ENCODE results near the gene KRT17.
"Not testable (repeated sequence)": the region's sequence is repeated elsewhere in the genome, so short reads cannot be mapped to it uniquely, and the experiment has no call there.

KRT17 gene

DNA sequence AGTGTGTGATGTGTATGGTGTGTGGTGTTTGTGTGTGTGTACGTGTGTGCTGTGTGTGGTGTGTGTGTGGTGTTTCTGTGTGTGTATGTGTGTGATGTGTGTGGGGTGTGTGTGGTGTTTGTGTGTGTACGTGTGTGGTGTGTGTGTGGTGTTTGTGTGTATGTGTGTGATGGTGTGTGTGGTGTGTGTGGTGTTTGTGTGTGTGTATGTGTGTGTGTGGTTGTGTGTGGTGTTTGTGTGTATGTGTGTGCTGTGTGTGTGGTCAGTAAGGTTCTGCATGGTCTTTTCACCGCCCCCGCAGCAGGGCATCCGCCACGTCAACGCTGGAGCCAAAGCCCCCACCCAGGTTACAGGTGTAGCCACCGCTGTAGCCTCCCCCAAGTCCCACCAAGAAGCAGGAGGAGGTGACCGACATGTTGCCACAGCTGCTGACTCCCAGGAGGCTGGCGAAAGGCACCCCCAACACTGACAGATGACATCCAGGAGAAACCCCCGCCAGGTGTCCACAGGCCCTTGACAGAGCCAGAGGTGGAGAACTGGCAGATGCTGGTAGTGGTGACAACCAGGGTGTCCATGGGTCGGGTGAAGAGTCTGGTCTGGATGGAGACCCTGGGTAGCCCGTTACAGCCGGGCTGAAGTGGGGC is 9.3 kb upstream of the KRT17 start:
- no peak for DNase-seq

DNA sequence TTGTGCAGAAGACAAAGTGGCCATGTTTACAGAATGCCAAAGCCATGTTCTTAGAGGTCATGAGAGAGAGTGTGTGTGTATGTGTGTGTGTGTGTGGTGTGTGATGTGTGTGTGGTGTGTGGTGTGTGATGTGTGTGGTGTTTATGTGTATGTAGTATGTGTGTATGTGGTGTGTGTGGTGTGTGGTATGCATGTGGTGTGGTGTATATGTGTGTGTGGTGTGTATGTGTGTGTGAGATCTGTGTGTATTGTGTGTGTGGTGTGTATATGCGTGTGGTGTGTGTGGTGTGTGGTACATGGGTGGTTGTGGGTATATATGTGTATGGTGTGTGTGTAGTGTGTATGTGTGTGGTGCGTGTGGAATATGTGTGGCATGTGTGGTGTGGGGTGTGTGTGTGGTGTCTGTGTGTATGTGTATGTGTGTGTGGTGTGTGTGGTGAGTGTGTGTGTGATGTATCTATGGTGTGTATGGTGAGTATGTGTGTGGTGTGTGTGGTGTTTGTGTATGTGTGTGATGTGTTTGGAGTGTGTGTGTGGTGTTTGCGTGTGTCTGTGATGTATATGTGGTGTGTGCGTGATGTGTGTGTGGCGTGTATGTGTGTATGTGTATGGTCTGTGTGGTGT is 8.2 kb upstream of the KRT17 start:
- DNase-seq = no peak

DNA sequence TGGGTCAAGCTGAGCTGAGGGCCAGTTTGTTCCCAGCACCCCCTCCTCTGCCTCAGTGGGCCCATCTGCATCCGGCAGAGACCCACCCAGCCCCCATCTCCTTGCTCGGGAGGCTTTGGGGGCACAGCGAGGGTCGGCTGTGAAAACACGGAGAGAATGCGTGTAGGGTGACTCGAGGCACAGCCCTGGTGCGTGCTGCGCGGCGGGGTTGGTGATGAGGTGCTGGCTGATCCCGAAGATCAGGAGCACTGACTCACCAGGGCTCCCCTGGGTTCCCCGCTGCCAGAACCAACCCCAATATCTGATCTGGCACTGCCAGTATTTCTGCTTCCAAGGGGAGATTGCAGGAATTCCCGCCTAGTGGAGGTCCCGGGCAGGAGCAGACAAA is 7.5 kb upstream of the KRT17 start:
- no peak for DNase-seq

DNA sequence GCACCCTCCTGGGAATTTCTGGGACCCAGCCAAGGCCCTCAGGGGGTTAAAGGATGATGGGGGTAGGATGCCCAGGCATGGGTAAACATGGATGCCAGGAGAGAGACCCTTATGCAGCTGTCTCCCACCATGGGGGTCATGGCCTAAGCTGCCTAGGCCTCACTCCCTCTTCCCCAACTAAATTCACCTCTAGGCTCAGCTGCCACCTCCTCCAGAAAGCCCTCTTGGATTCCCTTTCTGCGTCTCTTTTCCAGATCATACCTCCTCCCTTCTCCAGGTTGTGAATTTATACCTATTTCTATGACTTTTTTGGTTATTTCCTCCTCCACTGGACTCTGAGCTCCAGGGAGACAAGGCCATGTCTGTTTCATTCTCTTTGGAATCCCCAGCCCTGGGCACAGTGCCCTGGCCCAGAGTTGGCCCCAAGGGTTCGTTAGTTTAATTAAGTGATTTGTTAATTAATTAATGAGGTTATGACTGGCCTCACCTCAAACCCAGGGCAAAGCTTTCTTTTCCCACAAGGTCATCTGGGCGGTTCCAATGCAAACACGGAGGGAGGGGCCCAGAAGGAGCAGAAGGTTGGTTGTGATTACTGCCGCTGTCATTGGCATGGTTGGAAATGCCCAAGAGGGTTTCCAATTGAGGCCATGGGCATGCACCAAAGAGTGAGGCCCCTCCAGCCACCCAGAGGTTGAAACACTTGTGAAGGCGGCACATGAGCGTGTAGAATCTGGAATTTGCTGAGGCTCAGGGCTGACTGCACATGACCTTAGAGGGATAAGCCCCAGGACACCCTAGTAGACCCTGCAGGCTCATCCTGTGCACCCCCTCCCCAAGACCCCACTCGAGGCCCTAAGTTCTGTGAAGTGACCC is 6.9 kb upstream of the KRT17 start:
- DNase-seq = no peak

DNA sequence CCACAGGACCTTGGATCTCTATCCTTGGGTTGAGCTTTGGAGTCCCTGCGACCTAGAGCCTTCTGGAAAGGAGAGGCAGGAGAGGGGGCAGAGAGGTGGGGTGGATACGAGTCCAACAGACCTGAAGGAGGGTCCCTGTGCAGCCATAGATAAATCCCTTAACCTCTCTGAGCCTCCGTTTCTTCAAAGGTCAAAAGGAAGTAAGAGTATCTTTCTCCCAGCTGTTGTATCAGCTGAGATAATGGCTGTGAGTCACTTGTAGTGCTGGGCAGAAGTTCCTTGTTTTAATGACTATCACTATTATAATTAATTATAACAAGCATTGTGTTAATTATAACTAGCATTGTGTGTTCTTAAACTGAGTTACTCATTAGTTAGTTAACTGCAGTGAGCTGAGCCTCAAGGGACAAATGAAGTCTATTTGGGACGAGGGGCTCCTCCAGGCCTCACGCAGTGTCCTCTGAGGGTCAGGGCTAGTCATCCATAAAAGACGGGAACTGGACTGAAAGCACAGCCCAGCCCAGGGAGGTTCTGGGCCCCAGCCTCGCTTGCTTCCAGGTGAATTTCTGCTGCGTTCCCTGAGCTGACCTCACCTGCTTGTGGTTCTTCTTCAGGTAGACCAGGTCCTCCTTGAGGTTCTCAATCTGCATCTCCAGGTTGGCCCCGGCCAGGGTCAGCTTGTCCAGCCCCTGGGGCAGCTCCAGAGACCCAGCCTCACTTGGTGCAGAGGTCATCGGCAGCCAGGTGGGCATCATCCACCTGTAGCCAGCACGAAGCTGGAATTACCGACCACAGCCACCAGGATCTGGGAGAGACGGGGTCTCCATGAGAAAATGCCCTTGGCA is 5.7 kb upstream of the KRT17 start:
- no peak for DNase-seq

DNA sequence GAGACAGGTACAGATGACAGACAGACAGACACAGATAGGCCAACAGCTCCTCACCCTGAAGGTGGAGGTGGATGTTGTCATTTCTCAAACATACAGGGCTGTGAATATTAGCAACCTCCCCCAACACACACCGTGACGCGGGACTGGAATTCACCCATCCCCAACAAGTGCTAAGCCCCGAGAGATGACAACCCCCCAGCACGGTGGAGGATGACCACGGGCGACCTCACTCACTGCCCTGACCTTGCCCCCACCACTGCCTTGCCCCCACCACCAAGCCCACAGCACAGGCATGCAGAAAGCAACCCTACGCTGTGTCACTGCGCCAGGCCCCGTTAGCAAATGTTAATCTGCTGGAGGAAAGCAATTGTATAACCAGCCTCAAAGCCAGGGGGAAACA is 4.9 kb upstream of the KRT17 start:
- DNase-seq = no peak

DNA sequence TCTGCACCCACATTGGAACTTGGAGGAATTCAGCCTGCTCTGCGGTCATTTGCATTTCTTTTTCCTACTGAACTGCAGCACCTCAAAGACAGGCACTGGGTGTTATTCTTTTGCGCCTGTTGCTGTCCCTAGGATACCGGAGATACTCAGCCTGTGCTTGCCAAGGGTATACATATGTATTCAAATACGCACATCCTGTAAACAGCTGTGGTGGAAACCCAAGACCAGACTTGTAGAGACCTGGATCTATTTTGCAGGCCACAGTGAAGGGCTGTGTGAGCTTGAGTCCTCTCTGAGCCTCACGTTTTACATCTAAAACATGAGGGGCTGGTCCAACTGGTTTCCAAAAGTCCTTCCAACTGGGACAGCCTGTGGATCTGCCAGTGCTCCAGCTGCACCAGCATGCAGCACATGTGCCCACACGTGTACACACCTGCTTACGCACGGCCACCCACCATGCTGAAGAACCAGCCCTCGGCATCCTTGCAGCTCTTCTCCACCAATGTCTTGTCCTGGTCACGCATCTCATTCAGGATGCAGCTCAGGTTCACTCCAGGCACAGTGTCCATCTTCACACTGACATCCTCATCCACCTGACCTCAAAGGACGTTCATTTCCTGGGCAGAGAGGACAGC is 4.4 kb upstream of the KRT17 start:
- not testable (repeated sequence) for DNase-seq

DNA sequence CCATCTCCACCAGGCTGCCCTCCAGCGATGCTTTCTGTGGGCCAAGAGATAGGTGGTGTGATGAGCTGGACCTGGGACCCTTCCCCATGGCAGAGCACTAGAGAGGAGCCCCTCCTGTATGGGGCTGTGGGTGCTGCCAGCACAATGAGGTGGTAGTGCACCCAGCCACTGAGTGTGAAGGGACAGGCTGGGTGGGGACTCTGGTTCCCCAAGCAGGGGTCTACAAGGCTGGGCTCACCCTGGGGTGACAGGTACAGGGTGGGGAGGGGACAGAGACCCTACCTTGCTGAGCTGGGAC is 3.6 kb upstream of the KRT17 start:
- DNase-seq = not testable (repeated sequence)

DNA sequence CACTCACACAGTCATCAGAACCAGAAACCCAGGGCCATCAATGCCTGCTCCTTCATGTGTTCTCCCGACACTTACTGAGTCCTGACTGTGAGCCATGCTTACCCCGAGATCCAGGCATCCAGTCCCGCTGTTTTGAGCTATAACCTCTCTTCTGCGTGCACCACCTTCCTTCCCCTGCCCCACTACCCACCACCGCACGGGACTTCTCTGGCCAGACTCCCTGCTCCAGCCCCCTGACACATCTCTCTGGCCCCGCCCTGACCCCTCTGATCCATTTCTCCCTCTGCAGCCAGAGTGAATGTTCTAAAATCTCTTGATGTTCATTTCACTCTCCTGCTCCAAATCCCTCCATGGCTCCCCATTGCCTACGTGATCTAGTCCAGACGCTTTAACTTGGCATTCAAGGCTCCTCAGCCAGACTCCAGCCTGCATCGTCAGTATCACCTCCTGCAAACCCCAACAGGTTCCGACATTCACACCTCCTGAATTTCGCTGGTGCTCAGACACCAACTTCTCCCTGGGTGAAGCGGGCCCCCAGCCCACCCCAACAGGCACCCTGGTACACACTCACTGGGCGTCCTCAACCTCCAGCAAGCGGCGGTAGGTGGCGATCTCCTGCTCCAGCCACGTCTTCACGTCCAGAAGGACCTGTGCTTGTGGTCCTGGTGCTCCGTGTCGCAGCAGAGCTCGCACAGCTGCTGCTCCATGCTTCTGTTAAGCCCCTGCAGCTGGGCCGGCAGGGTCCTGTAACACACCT is 3.1 kb upstream of the KRT17 start:
- DNase-seq = no peak

DNA sequence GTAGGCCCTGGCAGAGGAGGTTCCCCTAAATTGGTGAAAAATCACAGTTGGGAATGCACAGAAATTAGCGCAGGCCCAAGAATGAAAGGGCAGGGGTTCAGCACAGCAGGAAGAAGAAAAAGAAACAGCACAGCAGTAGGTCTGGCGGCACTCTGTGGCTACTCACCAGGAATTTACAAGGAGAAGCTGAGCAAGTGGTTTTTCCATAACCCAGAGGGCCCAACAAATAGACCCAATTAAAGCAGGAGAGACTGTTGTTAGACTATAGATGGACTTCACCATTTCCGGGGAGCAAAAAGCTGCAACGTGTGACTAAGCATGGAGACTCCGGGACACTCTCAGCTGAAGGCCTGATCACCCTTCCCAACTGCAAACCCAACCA is 2.5 kb upstream of the KRT17 start:
- not testable (repeated sequence) for DNase-seq

DNA sequence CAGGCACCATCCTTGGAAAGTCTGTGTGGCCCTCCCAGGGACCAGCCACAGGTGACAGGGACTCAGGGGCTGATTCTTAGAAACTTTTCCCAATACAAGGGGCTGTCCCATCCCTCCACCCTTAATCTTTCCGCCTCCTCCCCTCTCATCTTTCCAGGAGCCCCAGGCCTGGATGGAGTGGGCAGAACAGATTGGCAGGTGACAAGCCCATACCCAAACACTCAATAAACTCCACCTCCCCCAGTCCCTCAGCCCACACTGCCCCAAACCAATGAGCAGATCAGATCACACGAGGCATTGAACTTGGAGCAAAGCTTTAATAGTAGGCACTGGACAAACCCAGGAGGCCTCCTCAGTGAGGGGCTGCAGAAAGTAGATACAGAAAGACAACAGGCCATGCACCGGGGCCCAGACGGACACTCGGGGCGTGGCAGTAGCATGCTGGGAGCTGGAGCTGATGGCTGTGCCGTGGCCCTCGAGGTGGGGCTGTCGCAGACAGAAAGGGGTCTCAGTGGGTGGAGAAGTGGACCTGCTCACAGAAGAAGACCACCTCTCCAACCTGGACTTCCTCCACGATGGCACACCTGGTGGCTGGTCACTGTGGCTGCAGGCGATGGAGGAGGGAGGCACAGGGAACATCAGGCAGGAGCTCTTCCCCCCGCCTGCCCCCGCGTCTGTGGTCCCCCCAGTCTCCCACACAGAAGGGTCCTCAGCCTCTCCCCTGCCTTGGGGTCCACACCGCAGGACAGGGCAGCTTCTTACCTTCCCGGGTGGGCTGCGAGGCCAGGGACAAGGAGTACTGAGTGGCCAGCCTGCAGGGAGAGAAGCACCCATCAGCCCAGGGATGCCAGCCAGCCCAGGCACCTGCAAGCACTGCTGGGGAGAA is 1.9 kb upstream of the KRT17 start:
- not testable (repeated sequence) for DNase-seq

DNA sequence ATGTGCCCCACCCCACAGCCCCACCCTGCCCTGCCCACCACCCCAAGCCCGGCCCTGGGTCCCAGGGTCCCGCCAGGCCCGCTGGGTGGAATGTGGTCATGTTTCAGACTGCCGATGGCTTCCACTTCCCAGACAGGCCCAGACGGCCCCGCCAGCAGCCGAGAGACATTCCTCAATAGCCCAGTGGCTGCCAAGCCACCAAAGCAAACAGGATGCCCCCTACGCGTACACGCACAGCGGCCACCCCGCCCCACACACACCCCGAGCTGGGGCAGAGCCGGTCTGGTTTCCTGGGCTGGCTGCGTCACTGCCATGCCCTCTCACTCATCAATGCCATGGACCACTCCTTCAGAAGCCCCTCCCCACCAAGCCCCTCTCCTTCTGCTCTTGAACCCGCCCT is 1.2 kb upstream of the KRT17 start:
- DNase-seq = no peak

DNA sequence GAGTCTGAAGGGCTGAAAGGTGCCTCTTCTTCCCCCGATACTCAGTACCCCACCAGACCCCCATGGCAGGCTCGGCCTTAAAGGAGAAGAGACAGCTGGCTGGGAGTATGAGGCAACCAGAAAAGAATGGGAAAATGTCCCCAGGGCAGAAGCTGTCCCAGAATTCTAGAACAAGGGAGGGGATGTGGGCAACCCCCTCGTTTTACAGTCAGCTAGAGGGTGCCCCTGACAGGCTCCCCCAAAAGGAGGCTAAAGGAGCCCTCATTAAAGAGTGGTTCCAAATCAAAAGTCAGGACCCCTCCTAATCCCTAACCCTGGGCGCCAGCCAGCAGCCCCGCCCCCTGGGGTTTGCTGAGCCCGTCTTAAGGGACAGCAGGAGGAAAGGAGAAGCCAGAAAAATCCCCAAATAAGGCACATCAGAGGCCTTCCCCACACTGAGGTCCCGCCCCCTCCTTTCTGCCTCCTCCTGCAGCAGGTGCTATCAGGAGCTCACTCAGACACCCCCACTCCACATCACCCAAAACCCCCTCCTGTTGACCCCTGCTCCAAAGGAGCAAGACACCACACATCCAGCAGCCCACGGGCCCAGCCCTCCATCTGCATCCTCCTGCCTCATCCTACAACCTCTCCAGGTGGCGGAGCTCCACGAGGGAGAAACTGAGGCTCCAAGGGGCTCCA is 1.1 kb downstream of the KRT17 start:
- DNase-seq = not testable (repeated sequence)

DNA sequence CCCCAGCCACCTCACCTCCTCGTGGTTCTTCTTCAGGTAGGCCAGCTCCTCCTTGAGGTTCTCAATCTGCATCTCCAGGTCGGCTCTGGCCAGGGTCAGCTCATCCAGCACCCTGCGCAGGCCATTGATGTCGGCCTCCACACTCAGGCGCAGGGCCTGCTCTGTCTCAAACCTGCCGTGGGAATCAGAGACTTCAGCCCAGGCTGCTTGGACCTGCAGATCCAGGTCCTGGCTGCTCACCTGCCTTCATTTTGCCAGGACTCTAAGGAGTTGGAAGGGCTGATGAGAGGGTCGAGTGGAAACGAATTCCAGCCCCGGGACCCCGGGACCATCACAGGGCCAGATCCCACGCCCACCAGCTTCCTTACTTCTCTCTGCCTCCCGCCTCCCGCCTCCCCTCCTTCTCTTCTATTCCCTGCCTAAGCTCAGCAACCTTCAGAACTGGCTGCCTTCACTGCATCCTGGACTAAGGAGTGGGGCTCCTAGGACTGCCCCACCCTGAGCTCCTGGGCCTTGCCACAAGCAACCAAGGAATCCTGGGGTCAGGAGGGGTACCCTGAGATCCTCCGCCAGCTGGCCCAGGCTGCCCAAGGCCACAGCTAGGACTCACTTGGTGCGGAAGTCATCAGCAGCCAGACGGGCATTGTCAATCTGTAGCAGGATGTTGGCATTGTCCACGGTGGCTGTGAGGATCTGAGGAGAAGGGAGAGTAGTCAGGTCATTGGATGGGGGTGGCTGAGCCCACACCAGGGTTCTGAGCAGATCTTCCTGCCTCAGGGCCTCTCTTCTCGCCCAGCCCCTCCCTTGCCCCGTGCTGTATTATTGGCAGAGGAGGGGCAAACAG is 1.8 kb downstream of the KRT17 start:
- not testable (repeated sequence) for DNase-seq

DNA sequence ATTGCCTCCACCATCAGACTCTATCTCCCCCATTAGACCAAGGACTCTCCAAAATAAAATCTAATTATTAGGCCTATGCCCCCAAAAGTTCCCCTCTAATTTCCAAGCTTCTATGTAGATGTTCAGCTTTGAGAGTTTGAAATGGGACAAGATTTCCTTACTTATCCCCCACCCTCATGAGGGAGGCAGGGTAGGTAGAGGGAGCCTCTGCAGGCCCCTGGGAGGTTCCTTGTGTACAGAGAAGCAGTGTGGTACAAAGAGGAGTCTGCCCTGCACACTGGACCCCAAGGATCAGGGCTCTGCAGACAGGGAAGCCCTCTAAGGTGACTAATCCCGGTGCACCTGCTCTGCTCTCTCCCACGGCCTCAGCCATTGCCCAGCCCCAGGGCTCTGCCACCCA is 2.5 kb downstream of the KRT17 start:
- no peak for DNase-seq

DNA sequence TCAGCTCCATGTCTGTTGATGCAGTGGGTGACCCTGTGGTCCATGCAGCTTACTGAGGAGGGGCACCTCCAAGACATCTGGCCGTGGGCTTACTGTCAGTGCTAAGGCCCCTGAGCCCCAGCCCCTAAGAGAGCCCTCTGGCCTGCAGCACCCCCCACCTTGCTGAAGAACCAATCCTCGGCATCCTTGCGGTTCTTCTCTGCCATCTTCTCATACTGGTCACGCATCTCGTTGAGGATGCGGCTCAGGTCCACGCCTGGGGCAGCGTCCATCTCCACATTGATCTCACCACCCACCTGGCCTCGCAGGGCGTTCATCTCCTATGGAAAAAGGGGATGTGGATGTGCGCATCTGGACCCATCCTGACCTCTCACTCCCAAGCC is 2.9 kb downstream of the KRT17 start:
- not testable (repeated sequence) for DNase-seq

DNA sequence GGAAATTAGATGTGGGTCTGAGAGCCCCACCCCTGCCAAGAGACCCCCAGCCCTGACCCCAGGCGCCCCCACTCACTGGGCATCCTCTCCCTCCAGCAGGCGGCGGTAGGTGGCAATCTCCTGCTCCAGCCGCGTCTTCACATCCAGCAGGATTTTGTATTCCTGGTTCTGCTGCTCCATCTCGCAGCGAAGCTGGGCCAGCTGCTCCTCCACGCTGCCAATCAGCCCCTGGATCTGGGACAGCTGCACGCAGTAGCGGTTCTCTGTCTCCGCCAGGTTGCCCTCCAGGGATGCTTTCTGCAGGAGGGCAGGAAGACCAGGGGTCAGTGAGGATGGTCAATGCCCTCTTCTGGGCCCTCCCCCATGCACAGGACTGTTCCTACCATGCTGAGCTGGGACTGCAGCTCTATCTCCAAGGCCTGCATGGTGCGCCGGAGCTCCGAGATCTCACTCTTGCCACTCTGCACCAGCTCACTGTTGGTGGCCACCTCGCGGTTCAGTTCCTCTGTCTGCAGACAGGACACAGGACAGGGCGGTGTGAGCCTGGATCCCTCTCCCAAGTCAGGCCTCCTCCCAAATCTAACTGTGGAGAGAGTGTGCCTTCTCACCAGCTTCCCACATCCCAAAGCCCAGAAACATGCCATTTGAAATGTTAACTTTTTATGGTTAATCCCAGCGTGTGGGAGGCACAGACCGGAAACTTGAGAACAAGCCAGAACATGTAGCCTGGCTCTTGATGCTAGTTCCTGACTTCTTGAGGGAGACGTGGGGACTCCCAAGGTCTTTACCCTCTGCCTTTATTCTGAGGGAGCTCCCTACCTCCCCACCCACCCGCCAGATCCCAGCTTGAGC is 3.6 kb downstream of the KRT17 start:
- no peak for DNase-seq

DNA sequence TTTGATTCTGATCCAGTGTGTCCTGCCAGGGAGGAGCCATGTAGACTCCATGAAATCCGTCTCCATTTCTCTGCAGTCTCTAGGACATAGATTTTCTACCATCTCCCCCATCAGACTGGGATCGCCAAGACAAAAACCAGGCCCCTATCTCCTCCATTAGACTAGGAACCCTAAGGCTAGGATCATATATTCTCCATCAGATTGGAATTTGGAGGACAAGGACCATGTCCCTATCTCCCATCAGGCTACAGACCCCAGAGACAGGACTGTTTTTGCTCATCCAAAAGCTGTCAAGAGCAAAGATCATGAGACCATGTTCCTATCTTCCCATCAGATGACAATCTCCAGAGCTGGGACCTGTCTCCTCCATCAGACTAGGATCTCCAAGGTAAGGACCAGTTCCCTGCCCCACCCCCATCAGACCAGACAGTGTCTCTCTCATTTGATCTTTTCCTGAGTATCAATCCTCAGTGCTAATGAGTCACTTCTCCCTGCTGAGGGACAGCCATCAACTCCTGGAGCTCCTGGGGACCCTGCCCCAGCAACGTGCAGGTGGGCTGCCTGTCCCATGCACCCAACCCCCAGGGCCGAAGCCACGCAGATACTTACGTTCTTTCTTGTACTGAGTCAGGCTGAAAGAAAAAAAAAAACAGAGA is 4.3 kb downstream of the KRT17 start:
- not testable (repeated sequence) for DNase-seq

Data from activated CD4-positive, alpha-beta T cell treated with anti-CD3 and anti-CD28 coated beads for 1 hour (primary cell).